Measurements from ENCODE around the gene SETD7. TPM values are rescaled to one million over a fixed set of nuclear protein-coding genes. Genes with fewer than 3 reads are reported as not detected.

The SETD7 gene
- total and polyA plus RNA-seq, 2 of the 4 experiments (the other 2 are of a cell fraction) = 17.0 to 46.6 TPM

GRCh38 chr4:139556724-139557555 is 921 bp upstream of the SETD7 start (continued):
- TF ChIP-seq, protein P1, sequence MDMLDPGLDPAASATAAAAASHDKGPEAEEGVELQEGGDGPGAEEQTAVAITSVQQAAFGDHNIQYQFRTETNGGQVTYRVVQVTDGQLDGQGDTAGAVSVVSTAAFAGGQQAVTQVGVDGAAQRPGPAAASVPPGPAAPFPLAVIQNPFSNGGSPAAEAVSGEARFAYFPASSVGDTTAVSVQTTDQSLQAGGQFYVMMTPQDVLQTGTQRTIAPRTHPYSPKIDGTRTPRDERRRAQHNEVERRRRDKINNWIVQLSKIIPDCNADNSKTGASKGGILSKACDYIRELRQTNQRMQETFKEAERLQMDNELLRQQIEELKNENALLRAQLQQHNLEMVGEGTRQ (IDR thresholded peaks at IDR 0.05; ENCODE audit: low read depth, low read length) = no peak

- peaks cover 9% of the 10 kb centered on the region for H3K4me1 ChIP-seq (ENCODE audit: control insufficient read depth, insufficient read depth, low read length)
- POLR2A ChIA-PET (ENCODE audit: unreplicated experiment) = interaction anchor here (1.6 kb wide), 1 partner anchor 14 kb away, joined by 5 read pairs; no protein-coding TSS in a partner anchor
- H3K9ac ChIP-seq (ENCODE audit: low read depth, low read length) = peak overlapping the region; percentile 92
- 1% methylated on average over 26 of the region's 49 CpGs; no CpG with 5 or more reads in 1 of the 2 experiments for WGBS, 2 experiments (ENCODE audit: extremely low coverage in 2 of 2, insufficient read length in 1 of 2)
- intact Hi-C loops (cut with micrococcal nuclease) = loop anchor here (2.0 kb wide), 1 partner anchor 27 kb away; no protein-coding TSS in a partner anchor
- H4K91ac ChIP-seq (ENCODE audit: insufficient read depth, low read depth, low read length) = peak overlapping the region; percentile 63; the same call in 1 of the 2 replicates
- H4K20me1 ChIP-seq (ENCODE audit: insufficient read depth, low read length) = peaks cover 37% of the 10 kb centered on the region
- peak overlapping the region; percentile 92 for H3K4me2 ChIP-seq (ENCODE audit: low read depth, low read length)
- H3K14ac ChIP-seq (replicated peaks; ENCODE audit: low read depth, low read length) = peak overlapping the region; percentile 57; the same call in 1 of the 2 replicates
- H2BK5ac ChIP-seq (ENCODE audit: low read depth, low read length, poor library complexity, severe bottlenecking) = peak overlapping the region; percentile 78
- H3K27ac ChIP-seq (ENCODE audit: insufficient read depth, low read length) = peak overlapping the region; percentile 90
- no TSS peak for BruUV-seq (replicated peaks)
- no peaks in the 10 kb centered on the region for H3K36me3 ChIP-seq (ENCODE audit: control insufficient read depth, insufficient read depth, low read length)
- H2AK9ac ChIP-seq (replicated peaks; ENCODE audit: low read depth, low read length, poor library complexity) = peak overlapping the region; percentile 93
- peak overlapping the region; percentile 64 for H3K4me3 ChIP-seq (ENCODE audit: insufficient read depth, low read depth, low read length)
- peak overlapping the region; percentile 91 for H3K23ac ChIP-seq (ENCODE audit: low read depth, low read length)
- peak; percentile 35 for ATAC-seq (ENCODE audit: low read depth)
- H3K9me1 ChIP-seq (ENCODE audit: insufficient read depth, low read length) = peaks cover 13% of the 10 kb centered on the region
- no peak overlapping the region for H2BK15ac ChIP-seq (ENCODE audit: low read depth, low read length)
- H4K5ac ChIP-seq (ENCODE audit: low read depth, low read length) = peak overlapping the region; percentile 74
- CTCF ChIA-PET = interaction anchor here (0.6 kb wide), 1 partner anchor 479 kb away, joined by 4 read pairs; no protein-coding TSS in a partner anchor
- no peak for DNase-seq
- peak overlapping the region; percentile 86 for H3K4ac ChIP-seq (ENCODE audit: low read depth, low read length)
- H3K9me3 ChIP-seq (ENCODE audit: control insufficient read depth, insufficient read depth, low read length) = no peaks in the 10 kb centered on the region
- in situ Hi-C loops (cut with MboI; ENCODE audit: low sequenced_read_pairs) = no loop called here
- peak overlapping the region; percentile 24 to 84; a peak in 2 of 4 replicates for H4K8ac ChIP-seq (ENCODE audit: low read depth in 2 of 2, low read length in 2 of 2)
- peaks cover 17 to 33% of the 10 kb centered on the region in 2 experiments for H3K79me1 ChIP-seq (ENCODE audit: low read depth in 1 of 2, low read length in 2 of 2)
- dilution Hi-C loops (cut with HindIII; ENCODE audit: low sequenced_read_pairs, unreplicated experiment) = no loop called here
- peak overlapping the region; percentile 63; the same call in 1 of the 2 replicates for H2BK120ac ChIP-seq (ENCODE audit: low read depth, low read length)
- peak overlapping the region; percentile 97 for H2AFZ ChIP-seq (replicated peaks; ENCODE audit: low read length, poor library complexity)
- H2BK20ac ChIP-seq (ENCODE audit: low read depth, low read length) = no peak overlapping the region
- H3K18ac ChIP-seq (ENCODE audit: low read depth, low read length) = peak overlapping the region; percentile 47; the same call in 1 of the 2 replicates
- 0 out of 2 replicates have a peak overlapping the region, but pooled peaks have one; percentile 72 for H3K56ac ChIP-seq (ENCODE audit: extremely low read depth, insufficient read depth, low read length)
- no peak overlapping the region for H2AK5ac ChIP-seq (ENCODE audit: low read depth, low read length)
- H3K27me3 ChIP-seq (ENCODE audit: control insufficient read depth, insufficient read depth, low read length) = peaks cover 20% of the 10 kb centered on the region
- no peak for TF ChIP-seq MAZ (IDR thresholded peaks at IDR 0.05; ENCODE audit: borderline replicate concordance, low read depth, low read length)
- TF ChIP-seq CHD1 (IDR thresholded peaks at IDR 0.05; ENCODE audit: low read depth, low read length) = no peak
- no peak for TF ChIP-seq FOS (IDR thresholded peaks at IDR 0.05; ENCODE audit: low read depth, low read length)
- TF ChIP-seq, protein P2, sequence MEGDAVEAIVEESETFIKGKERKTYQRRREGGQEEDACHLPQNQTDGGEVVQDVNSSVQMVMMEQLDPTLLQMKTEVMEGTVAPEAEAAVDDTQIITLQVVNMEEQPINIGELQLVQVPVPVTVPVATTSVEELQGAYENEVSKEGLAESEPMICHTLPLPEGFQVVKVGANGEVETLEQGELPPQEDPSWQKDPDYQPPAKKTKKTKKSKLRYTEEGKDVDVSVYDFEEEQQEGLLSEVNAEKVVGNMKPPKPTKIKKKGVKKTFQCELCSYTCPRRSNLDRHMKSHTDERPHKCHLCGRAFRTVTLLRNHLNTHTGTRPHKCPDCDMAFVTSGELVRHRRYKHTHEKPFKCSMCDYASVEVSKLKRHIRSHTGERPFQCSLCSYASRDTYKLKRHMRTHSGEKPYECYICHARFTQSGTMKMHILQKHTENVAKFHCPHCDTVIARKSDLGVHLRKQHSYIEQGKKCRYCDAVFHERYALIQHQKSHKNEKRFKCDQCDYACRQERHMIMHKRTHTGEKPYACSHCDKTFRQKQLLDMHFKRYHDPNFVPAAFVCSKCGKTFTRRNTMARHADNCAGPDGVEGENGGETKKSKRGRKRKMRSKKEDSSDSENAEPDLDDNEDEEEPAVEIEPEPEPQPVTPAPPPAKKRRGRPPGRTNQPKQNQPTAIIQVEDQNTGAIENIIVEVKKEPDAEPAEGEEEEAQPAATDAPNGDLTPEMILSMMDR (conservative IDR thresholded peaks at IDR 0.05; ENCODE audit: low read depth, low read length) = no peak
- TF ChIP-seq, protein P3, sequence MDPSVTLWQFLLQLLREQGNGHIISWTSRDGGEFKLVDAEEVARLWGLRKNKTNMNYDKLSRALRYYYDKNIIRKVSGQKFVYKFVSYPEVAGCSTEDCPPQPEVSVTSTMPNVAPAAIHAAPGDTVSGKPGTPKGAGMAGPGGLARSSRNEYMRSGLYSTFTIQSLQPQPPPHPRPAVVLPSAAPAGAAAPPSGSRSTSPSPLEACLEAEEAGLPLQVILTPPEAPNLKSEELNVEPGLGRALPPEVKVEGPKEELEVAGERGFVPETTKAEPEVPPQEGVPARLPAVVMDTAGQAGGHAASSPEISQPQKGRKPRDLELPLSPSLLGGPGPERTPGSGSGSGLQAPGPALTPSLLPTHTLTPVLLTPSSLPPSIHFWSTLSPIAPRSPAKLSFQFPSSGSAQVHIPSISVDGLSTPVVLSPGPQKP (IDR thresholded peaks at IDR 0.05; ENCODE audit: borderline replicate concordance, low read depth, low read length) = no peak
- TF ChIP-seq POLR2A (IDR thresholded peaks at IDR 0.05; ENCODE audit: low read depth, low read length) = no peak
- no peak for TF ChIP-seq MAFK (IDR thresholded peaks at IDR 0.05; ENCODE audit: low read depth, low read length)
- peak; percentile 0; the same call in 1 of the 2 replicates for TF ChIP-seq MXI1 (IDR thresholded peaks at IDR 0.05; ENCODE audit: borderline replicate concordance, low read depth, low read length)
- TF ChIP-seq CEBPB (IDR thresholded peaks at IDR 0.05; ENCODE audit: low read depth, low read length) = peak; percentile 93
- no peak for TF ChIP-seq NFE2L2 (IDR thresholded peaks at IDR 0.05; ENCODE audit: low read depth, low read length)
These were observed 331 bp downstream of the SETD7 start for GRCh38 chr4:139555705-139556070.
